Heart right ventricle (tissue), 16 donors: ENCODE data around the gene STOML1. TPM values are rescaled to one million over a fixed set of nuclear protein-coding genes. Genes with fewer than 3 reads are reported as not detected.
A peak's percentile ranks its signal among the peaks of the same experiment; 100 is the strongest.
"Not testable (repeated sequence)": the region's sequence is repeated elsewhere in the genome, so short reads cannot be mapped to it uniquely, and the experiment has no call there.

Source experiments
- ATAC-seq, 8 donors: fragments of 200-7000 bp; cut with Tn5 transposase; one replicate each; pipeline ENCODE4 v1.9.1; 2020; ENCODE audit warnings: mild to moderate bottlenecking in 8 of 8, moderate library complexity in 8 of 8, moderate number of reproducible peaks in 1 of 8
- DNase-seq, 2 donors: peaks; one replicate each; pipeline ENCODE4 v3.0.0-alpha.2; 2020
- H3K27ac ChIP-seq, 10 donors: fragments of 200-600 bp; sonication (generic) in 2 of 10; one replicate each; pipeline versions ENCODE4 v1.5.0 to v1.8.0; 2020 to 2022; ENCODE audit warnings: mild to moderate bottlenecking in 3 of 10
- H3K27me3 ChIP-seq, 7 donors: fragments of 200-600 bp; one replicate each; pipeline ENCODE4 v1.8.0; 2021 to 2022; ENCODE audit warnings: mild to moderate bottlenecking in 2 of 7
- H3K36me3 ChIP-seq, 9 donors: fragments of 200-600 bp; sonication (generic) in 1 of 9; one replicate each; pipeline versions ENCODE4 v1.5.0 to v1.8.0; 2020 to 2022; ENCODE audit warnings: mild to moderate bottlenecking in 2 of 9
- H3K4me1 ChIP-seq, 9 donors: fragments of 200-600 bp; sonication (generic) in 1 of 9; one replicate each; pipeline versions ENCODE4 v1.5.0 to v1.8.0; 2020 to 2022; ENCODE audit warnings: mild to moderate bottlenecking in 4 of 9
- H3K4me3 ChIP-seq, 10 donors: fragments of 200-600 bp; sonication (generic) in 2 of 10; one replicate each; pipeline versions ENCODE4 v1.5.0 to v1.8.0; 2020 to 2022; ENCODE audit warnings: mild to moderate bottlenecking in 7 of 10, moderate library complexity in 2 of 10
- H3K9me3 ChIP-seq, 11 donors: fragments of 200-600 bp in 10 of 11; sonication (generic) in 2 of 11; one replicate each; pipeline versions ENCODE4 v1.5.0 to v1.8.0; 2013 to 2022; ENCODE audit warnings: mild to moderate bottlenecking in 2 of 11, control low read depth in 1 of 11, moderate library complexity in 1 of 11
- CTCF ChIP-seq, 9 donors: fragments of 200-600 bp; sonication (generic) in 2 of 9; IDR thresholded peaks; one replicate each; pipeline versions ENCODE4 v1.5.0 to v1.8.0; 2021 to 2022; ENCODE audit warnings: antibody characterized with exemption in 9 of 9, mild to moderate bottlenecking in 5 of 9, moderate library complexity in 1 of 9
- WGBS, 2 donors: extraction: QIAGEN DNeasy Blood & Tissue Kit; methylation state at CpG; one replicate each; pipeline ENCODE4 v1.1.7; 2013; ENCODE audit warnings: inconsistent platforms in 1 of 2; 5-methylcytosine and 5-hydroxymethylcytosine counted together
- intact Hi-C, 10 donors: fragments of 100-400 bp; cut with DNase I; formaldehyde crosslinking; loops; one replicate each; pipeline versions ENCODE4 v1.11.1 to v1.14.2; 2022
- polyA plus RNA-seq, 2 donors: library from polyadenylated mRNA; stranded (reverse); fragments of 200-250 nt; gene quantifications; one replicate each; pipeline ENCODE4 v1.2.3, GENCODE V29; 2013
- total RNA-seq, 10 donors: library from RNA; stranded (reverse); fragmentation: NEBNext Ultra II Directional in 3 of 10; extraction: Animal tissue kit (Norgen Biotek cat#: 25700) in 3 of 10; gene quantifications; one replicate each; pipeline versions ENCODE4 v1.2.1 to v1.2.4, GENCODE V29; 2021 to 2023
- donor health status: Arrhythmogenic right ventricular cardiomyopathy.
- donor health status: ischemic (EF 13 %, LVEDD 7.1; RV severe dilation, severe dysfunction).
- donor health status: healthy with polysubstance abuse.
- donor health status: DM: no; HTN: yes; CAD: no.
- donor health status: DM: no; HTN: no; CAD: no.
- donor health status: ischemic (EF 25% LVEDD 6.9; RV normal size, moderate dysfunction).
- donor health status: ischemic (EF 25% LVEDD 5.7; RV mildly dilated, moderate dysfunction).
- donor health status: healthy.
- donor health status: DM: yes; HTN: yes; CAD: no.
- donor health status: Ischemic cardiomyopathy.
- donor health status: ischemic (EF 35%, LVEDD 5.7; RV mildly dilated, moderate dysfunction).
- donor health status: nonischemic (EF 11% LVEDD 7.7; RV severe dilation, severe dysfunction).
- donor health status: DM: yes; HTN: yes; CAD: no.
- donor health status: PGD.
- donor health status: ischemic (EF 29% LVEDD 5.4; RV normal size, mild dysfunction).
- donor health status: nonischemic (EF 23%, LVEDD 6.1; RV moderate dilation, normal function).

Gene STOML1
- total and polyA plus RNA-seq, 12 donors, result 21.1 to 38.4 (median 28.2) TPM

GRCh38 chr15:73941449-73941848, 50.6 kb downstream of the STOML1 start:
- Histone ChIP-seq H3K9me3 (no peaks in the 10 kb centered on the region), H3K27me3 (no peaks in the 10 kb centered on the region), H3K4me1 (peaks cover 12 to 63% (median 27%) of the 10 kb centered on the region in 9 donors), H3K36me3 (peaks cover 0 to 10% (median 0%) of the 10 kb centered on the region in 9 donors), H3K4me3 (no peak overlapping the region), H3K27ac (peak overlapping the region in 7 of 10 donors; percentile 3 to 86 (median 44))
- no peak for TF ChIP-seq CTCF (IDR thresholded peaks at IDR 0.05)
- intact Hi-C loops, result loop anchor here in 1 of 10 donors (5.0 kb wide), 1 partner anchor 1061 kb away; no protein-coding TSS in a partner anchor
- ATAC-seq (no peak), DNase-seq (no peak)
- WGBS, 2 donors, result 87 to 89% methylated on average over 3 of the region's 3 CpGs

GRCh38 chr15:73941044-73941443, 51.1 kb downstream of the STOML1 start:
- no peak overlapping the region for H3K4me3 ChIP-seq
- 58 to 86% methylated on average over 1 of the region's 1 CpG for WGBS, 2 donors
- no peak for DNase-seq

GRCh38 chr15:73940061-73940981, 51.8 kb downstream of the STOML1 start:
- ATAC-seq, result peak in 7 of 8 donors; percentile 4 to 61 (median 24)
- Histone ChIP-seq H3K27me3 (no peaks in the 10 kb centered on the region), H3K27ac (peak overlapping the region in 8 of 10 donors; percentile 10 to 86 (median 42)), H3K9me3 (no peaks in the 10 kb centered on the region), H3K4me1 (peaks cover 12 to 73% (median 35%) of the 10 kb centered on the region in 9 donors), H3K36me3 (peaks cover 0 to 5% (median 0%) of the 10 kb centered on the region in 9 donors), H3K4me3 (no peak overlapping the region)
- no peak for DNase-seq
- intact Hi-C loops, result loop anchor here in 1 of 10 donors (5.0 kb wide), 1 partner anchor 1062 kb away; no protein-coding TSS in a partner anchor
- WGBS, 2 donors, result 80 to 81% methylated on average over 8 of the region's 8 CpGs
- no peak for TF ChIP-seq CTCF (IDR thresholded peaks at IDR 0.05)

More at GRCh38 chr15:73941044-73941443, 51.1 kb downstream of the STOML1 start:
- Histone ChIP-seq H3K9me3 (no peaks in the 10 kb centered on the region), H3K36me3 (peaks cover 0 to 6% (median 0%) of the 10 kb centered on the region in 9 donors), H3K27ac (peak overlapping the region in 8 of 10 donors; percentile 7 to 86 (median 42)), H3K4me1 (peaks cover 12 to 67% (median 31%) of the 10 kb centered on the region in 9 donors), H3K27me3 (no peaks in the 10 kb centered on the region)
- TF ChIP-seq CTCF (IDR thresholded peaks at IDR 0.05), result no peak
- ATAC-seq, result peak in 6 of 8 donors; percentile 7 to 66 (median 33)
- intact Hi-C loops, result loop anchor here in 1 of 10 donors (5.0 kb wide), 1 partner anchor 1061 kb away; no protein-coding TSS in a partner anchor

GRCh38 chr15:73939138-73939537, 53.0 kb downstream of the STOML1 start:
- peaks cover 0 to 5% (median 0%) of the 10 kb centered on the region in 9 donors for H3K36me3 ChIP-seq
- no peak for TF ChIP-seq CTCF (IDR thresholded peaks at IDR 0.05)
- no peak for ATAC-seq
- intact Hi-C loops, result no loop called here
- 59 to 70% methylated on average over 4 of the region's 4 CpGs for WGBS, 2 donors
- no peaks in the 10 kb centered on the region for H3K9me3 ChIP-seq
- H3K4me3 ChIP-seq, result no peak overlapping the region
- DNase-seq, result no peak
- peaks cover 12 to 76% (median 44%) of the 10 kb centered on the region in 9 donors for H3K4me1 ChIP-seq
- no peaks in the 10 kb centered on the region for H3K27me3 ChIP-seq
- H3K27ac ChIP-seq, result peak overlapping the region in 3 of 10 donors; percentile 41 to 86 (median 71)

GRCh38 chr15:73938516-73938915, 53.6 kb downstream of the STOML1 start:
- WGBS, 2 donors, result 93 to 95% methylated on average over 8 of the region's 8 CpGs
- not testable (repeated sequence) for ATAC-seq

More at GRCh38 chr15:73938516-73938915, 53.6 kb downstream of the STOML1 start:
- H3K36me3 ChIP-seq, H3K27ac ChIP-seq, H3K9me3 ChIP-seq, H3K4me3 ChIP-seq, H3K27me3 ChIP-seq, DNase-seq, intact Hi-C loops: not testable (repeated sequence)
- H3K4me1 ChIP-seq, result peaks cover 12 to 78% (median 44%) of the 10 kb centered on the region in 9 donors
